GM18520 (cell line): ENCODE data around the gene MAP3K20.
"Not testable (repeated sequence)": the region's sequence is repeated elsewhere in the genome, so short reads cannot be mapped to it uniquely, and the experiment has no call there.

Source experiments
- ATAC-seq: cut with Tn5 transposase; IDR thresholded peaks from one replicate; pipeline ENCODE4 v1.9.1; 2021; ENCODE audit not compliant: unreplicated experiment

Gene MAP3K20

DNA sequence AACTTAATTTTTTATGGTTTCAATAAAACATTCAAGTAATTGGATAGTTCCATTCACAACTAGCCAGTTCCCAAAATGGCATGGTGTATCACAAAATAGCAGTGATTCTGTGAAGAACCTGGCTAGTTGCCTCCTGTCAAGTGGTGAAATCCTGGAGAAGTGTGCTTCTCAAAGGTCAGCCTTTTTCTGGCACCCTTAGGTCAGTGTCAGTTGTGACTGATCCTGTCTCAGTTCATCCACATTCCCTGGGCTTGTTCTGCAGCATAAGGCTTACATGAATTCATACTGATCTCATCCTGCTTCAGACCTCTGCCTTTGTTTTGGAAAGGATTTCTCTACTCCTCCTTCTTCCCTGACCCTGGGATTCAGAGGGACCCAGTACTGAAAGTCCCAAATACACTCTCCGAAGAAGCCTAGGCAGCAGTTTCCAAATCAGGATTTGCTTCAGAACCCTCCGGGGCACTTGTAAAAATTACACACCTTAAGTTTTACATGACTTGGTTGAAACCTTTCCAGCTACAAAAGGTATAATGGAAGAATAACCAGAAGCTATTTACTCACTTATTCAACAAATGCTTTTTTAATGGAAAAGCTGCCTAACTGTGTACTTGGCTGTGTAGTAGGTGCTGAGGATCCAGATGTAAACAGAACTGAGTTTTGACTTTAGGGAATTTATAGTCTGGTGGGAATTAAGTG lies 11.0 kb downstream of the MAP3K20 start:
- ATAC-seq: no peak

DNA sequence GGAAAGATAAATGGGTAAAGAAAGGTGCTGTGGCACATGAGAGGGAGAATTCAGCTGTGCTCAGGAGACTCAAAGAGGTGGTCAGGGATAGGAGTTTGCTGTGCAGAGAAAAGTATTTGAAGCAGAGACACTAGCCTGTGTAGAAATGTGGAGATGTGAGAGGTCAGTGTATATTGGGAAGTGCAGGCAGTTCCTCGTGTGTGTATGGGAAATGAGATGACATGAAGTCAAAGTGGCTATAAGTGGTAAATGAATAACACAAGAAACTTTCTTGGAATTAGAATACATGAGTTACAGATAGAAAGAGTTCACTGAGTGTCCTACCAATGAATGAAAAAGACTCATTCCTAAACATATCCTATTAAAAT lies 11.6 kb downstream of the MAP3K20 start:
- ATAC-seq: no peak

DNA sequence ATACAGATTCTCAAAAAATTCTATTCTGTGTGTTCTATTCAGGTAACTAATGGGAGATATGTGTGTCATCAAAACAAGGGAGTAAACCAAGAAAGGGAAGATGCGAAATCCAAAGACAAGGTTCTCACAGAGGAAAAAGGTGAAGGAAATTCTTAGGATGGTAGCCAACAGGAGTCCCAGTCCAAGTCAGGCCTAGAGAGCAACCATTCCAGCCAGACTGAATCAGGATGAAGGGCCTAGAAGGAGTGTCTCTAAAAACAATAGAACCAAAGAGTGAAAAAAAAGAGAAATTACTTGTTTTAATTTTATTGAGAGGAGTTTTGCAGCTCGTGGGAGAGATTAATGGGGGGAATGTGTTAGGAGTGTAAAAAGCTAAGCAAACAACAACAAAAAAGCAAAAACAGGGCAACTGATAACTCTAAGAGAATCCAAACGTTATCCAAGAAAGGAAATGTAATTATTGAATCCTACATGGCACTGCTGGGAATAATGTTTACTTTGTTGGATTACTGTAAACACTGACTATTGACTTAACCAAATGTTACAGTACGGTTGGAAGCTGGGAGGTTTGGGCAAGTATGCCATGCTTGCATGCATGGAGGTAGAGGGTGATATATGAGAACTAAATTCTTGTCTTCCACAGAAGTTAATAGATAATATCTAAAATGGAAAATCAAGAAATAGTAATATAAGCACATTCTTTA lies 12.3 kb downstream of the MAP3K20 start:
- no peak for ATAC-seq

DNA sequence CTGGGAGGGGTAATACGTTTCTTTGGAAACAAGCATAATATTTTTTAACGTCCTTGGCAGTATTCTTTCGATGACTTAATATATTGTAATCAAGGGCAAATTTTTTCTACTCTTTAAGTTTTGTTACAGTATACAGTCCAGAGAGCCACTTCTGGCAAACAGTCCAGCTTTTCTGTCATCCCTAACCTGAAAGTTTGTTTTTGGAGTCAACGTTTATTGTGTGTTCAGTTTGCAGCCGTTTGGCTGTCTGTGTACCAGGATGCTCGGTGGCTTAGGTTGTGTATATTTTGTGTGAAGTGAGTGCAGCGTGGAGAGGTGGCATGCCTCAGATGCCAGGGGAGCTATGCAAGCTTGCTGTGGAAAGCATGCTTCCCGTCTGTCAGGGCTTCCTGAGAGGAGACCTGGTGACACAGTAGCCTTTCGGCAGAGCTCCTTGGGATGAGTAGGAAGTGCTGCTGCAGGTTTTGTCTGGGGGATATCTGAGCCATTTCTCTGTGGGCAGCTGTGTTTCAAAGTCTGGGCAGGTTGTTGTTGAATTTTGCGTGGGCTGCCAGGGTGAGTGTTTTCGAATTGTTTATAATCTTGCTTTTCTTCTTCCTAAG lies 14.7 kb downstream of the MAP3K20 start:
- ATAC-seq: no peak

DNA sequence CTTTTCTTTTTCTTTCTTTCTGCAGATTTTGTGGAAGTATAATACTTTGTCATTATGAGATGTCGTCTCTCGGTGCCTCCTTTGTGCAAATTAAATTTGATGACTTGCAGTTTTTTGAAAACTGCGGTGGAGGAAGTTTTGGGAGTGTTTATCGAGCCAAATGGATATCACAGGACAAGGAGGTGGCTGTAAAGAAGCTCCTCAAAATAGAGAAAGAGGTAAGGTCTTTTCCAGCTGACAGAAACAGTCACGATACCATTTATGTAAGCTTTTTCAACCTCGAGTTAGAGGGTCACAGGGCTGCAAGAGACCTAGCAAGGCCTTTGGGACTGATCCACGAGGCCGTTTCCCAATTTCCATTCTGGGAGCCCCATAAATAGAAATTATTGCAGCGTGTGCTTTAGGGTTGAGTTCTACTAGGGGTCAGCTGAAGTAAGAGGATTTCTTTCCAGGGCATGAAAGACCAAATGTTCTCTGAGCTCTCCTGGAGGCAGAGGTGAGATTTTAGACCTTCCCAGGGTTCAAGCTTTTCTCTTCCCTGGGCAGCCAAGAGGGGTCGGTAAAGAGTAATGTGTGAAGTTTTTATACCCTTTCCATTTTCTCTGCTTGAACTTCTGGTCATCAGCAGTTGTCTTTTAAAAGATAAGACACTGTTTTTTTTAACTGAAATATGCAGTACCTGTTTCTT lies 15.5 kb downstream of the MAP3K20 start:
- no peak for ATAC-seq

GRCh38 chr2:173091910-173092309 lies 16.3 kb downstream of the MAP3K20 start:
- ATAC-seq: no peak

DNA sequence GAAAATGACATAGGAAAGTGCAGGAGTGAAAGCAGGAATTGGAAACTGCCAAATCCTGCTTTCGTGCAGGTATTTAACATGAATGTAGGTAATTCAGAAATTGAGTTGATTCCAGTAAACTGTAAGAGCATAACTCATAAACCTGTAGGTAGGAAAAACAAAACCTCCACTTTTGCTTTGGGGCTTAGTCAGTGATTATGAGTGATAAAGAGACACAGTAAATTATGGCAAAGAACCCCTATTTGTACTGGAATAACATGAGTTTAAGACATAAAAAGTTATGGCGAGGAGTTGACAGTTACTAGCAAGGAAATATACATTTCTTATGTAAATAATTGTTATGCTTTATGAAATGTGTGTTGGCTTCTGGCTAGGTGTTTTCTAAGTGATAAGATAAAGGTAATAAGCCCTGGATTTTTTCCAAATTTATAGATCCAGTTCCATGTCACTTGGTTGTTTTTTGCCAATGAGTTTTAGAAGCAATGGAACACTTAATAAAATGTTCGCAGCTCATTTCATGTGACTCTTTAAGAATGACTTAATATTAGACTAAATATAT lies 17.3 kb downstream of the MAP3K20 start:
- no peak for ATAC-seq

DNA sequence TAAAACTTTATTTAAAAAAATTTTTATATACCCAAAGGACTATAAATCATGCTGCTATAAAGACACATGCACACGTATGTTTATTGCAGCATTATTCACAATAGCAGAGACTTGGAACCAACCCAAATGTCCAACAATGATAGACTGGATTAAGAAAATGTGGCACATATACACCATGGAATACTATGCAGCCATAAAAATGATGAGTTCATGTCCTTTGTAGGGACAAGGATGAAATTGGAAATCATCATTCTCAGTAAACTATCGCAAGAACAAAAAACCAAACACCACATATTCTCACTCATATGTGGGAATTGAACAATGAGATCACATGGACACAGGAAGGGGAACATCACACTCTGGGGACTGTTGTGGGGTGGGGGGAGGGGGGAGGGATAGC lies 18.0 kb downstream of the MAP3K20 start:
- ATAC-seq: not testable (repeated sequence)

DNA sequence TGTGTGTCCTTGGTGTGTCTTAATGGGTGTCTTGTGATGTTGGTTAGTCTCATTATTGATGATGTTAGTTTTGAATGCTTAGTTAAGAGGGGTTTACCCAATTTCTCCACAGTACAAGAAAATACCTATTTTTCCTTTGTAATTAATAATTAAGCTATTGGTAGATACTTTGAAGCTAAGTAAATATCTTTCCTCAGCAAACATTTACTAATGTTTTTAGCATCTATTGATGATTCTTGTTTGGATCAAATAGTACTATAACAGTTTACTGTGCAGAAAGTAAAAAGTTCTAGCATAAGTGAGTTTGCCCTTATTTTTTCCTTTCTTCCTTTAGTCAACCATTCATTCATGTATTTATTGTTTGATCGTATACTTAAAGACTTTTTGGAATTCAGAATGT lies 19.1 kb downstream of the MAP3K20 start:
- no peak for ATAC-seq

DNA sequence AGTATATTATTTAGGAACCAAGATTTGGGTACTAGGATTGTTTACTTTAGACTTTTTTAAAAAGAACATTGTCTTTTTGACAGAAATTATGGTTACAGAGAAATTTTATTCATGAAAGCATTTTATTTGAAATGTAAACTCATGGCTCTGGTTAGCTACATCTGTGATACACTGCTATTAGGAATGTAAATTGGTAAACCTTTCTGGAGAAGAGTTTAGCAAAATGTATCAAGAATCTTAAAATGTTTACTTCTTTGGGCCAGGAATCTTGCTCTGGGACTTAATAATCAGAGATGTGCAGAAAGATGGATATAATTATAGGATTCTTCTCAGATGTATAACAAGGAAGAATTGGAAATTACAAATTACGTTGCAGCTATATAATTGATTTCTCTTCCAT lies 19.7 kb downstream of the MAP3K20 start:
- ATAC-seq: no peak

GRCh38 chr2:173099271-173099670 lies 23.6 kb downstream of the MAP3K20 start:
- ATAC-seq: no peak

DNA sequence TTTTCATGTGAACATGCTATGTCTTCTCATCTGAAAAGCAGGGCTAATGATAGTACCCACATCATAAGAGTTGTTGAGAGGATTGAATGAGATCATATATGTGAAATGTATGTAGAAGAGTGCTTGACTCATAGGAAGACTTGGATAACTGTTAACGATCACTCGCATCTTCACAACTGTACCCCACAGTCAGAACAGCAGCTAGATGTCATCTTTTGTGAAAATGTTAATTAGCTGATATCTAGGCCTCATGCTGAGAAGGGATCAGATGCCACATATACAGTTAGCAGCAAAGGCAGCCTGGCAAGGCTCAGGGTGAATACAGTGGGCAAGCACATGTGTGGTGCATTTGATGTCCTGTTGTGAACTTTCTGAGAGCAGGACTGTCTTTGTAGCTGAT lies 24.2 kb downstream of the MAP3K20 start:
- no peak for ATAC-seq

- peak; percentile 69 for ATAC-seq
Observed at GRCh38 chr2:173101687-173102086, 26.0 kb downstream of the MAP3K20 start.

DNA sequence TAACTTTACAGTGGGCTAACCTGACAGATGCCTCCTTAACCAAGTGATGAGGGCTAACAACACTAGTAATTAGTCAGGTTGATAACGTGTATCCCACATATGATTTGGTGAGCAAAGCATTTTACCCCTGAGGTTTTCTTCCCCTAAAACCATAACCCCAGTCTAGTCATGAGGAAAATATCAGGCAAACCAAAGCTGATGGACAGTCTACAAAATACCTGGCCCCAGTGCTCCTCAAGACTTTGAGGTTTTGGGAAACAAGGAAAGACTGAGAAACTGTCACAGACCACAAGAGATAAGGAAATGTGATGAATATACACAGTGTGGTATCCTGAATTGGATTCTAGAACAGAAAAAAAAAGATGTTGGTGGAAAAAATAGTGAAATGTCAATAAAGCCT lies 28.5 kb downstream of the MAP3K20 start:
- no peak for ATAC-seq

GRCh38 chr2:173106959-173107628 lies 31.4 kb downstream of the MAP3K20 start:
- ATAC-seq: no peak

DNA sequence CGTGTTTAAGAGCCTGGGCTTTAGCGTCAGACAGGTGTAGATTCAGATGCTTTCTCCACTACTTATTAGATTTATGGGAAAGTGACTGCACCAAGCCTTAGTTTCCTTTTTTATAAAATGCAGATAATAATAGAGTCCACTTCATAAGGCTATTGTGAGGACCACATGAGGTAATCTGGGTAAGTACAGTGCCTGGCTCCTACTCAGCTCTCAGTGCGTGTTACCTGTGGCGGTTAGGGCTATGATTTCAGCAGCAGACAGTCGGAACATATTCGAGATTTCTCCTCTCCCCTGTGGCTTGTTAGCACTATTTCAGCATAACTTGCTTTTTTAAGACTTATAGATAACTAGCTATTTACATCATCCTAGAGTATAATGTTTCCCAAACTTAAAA lies 32.0 kb downstream of the MAP3K20 start:
- ATAC-seq: no peak

- ATAC-seq: no peak
Observed at GRCh38 chr2:173109253-173110188, 33.9 kb downstream of the MAP3K20 start.

- no peak for ATAC-seq
Observed at GRCh38 chr2:173117678-173118077, 42.0 kb downstream of the MAP3K20 start.

GRCh38 chr2:173118395-173118794 lies 42.7 kb downstream of the MAP3K20 start:
- no peak for ATAC-seq
